NOMO-1 (cell line): ENCODE measurements around the gene TSPAN18.

Experiments used
- DNase-seq, 2 experiments: peaks; one replicate each; lab custom pipeline; 2025; ENCODE audit not compliant: unreplicated experiment in 2 of 2; lab: John Stamatoyannopoulos, UW

The TSPAN18 gene

DNA sequence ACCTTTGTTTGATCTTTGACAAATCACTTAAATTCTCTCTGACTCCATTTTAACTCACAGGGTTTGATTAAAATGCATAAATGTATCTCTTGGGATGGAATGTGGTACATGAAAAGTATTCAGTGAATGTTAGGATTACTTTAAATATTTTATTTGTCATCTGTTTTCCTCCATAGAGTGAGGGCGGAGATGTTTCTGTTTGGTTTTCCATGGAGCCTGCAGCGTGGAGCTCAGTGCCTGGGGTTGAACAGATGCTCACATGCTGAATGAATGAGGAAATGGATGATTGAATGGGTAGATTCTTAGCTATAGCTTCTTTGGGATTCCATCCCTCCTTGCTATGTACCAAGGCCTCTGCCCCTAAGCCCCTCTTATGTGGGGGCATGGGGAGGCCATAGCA lies 10.0 kb downstream of the TSPAN18 start:
- no peak for DNase-seq

DNA sequence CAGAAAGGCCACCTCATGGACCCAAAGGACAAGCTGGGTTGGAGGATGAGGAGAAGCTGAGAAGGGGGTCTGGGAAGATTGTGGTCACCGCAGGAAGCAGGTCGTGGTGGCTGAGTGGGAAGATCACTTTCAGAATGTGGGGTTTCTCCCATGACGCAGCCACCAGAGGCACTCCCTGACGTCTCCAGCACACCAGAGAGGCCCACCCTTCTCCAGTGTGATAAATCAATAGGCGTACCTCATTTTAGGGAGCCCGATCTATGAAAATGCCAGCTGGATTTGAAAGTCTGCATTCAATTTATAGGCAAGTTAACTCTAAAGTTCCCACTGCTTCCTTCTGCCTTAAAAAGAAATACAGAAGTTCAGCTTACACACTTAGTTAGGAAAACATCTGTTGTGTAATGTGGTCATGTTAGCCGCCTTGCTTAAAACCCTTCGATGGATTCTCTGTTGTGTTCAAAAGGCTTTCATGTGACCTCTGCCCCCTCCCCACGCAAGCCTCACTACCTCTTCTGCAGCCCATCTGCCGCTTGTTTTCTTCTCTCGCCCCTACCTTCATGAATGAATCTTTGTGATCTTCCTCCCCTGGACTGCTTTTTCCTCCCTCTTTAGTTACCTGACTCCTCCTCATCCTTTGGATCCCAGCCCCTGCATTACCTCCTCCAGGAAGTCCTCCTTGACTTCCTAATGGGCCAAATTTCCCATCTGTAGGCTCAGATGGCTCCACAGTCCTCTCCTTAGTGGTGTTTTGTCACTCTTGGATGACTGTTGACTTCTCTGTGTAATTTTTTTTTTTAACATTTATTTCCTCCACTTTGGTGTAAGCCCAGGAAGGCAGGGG lies 10.7 kb downstream of the TSPAN18 start:
- peak; percentile 28 to 33 for DNase-seq

- no peak for DNase-seq
Observed at GRCh38 chr11:44738791-44739190, 12.0 kb downstream of the TSPAN18 start.

DNA sequence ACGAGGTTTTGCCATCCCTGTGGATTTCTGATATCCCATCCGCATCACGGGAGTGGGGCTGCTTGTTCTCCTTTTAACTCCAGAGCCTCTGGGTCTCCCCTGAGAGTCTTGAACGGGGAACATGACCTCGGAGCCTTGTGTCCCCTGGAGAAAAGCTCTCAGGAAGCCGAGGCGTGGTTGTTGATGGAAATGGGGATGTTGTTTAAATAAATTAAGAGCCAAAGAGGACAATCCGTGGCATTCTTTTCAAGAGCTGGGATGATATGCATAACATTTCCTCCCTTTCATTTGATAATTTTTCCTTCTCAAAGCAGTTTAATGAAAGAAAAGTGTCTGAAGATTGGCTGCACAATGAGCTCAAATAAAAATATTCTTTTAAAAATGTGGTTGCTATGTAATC lies 14.2 kb downstream of the TSPAN18 start:
- no peak for DNase-seq

DNA sequence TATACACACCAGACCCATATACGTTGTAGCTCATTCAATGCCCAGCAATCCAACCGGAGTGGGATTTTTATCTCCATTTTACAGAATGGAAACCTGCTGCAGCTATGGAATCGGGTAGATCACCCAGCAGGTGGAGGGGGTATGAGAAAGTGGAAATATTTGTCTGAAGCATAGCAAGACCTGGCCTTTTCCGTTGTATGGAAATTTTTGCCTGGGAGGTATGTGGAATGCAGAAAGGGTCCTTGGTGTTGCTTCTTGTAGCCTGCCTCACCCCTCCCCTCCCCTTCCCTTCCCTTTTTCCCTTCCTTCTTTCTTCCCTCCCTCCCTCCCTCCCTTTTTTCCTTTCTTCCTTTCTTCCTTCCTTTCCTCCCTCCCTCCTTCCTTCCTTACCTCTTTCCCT lies 15.2 kb downstream of the TSPAN18 start:
- DNase-seq: no peak

DNA sequence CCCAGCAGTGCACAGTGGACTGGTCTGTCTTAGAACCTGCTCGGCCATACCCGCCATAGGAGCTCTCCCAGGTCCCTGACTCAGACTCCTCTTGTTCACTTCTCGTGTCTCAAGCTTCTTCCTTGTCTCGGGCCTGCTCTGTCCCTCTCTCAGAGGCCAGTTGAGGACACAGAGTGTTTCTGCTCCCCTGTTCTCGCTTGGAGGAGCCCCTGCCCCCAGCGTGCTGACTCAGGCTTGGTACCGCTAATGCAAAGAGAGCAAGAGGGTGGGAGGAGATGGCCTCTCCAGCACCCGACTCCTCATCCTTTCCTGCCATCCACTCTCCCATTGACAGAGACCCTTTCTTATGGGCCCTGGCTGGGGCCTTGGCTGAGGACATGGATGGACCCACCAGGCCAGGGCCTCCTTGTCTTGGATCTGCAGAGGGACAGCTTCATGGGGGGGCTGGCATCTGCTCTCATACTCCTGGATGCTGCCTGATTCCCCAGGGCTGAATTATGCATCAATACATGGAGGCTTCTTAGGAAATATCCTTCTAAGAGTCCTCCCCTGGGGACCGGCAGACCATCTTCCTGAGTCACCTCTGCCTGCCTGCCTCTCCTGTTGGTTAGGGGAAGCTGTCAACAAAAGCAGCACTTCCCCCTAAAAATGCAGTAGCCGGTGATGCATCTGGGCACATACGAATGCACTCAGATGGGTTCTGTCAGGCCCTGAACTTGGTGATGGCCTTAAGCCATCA lies 15.9 kb downstream of the TSPAN18 start:
- DNase-seq: no peak

DNA sequence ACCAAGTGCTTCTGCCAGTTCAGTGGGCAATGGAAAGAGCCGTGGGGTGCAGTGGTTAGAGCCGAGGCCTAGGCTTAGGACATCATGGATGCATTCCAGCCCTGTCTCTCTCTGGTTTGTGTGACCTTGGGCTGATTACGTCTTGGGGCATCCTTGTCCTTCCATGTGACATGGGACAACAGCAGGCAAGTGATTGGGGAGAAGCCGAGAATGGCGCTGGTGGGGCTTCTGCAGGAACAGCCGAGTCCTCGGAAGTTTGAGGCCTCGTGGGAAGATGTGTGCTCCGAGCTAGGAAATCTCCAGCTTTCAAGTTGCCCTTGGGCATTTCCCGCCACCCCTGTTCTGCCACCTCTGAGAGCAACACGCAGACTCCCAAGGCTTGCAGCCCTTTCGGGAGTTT lies 16.6 kb downstream of the TSPAN18 start:
- DNase-seq: no peak

DNA sequence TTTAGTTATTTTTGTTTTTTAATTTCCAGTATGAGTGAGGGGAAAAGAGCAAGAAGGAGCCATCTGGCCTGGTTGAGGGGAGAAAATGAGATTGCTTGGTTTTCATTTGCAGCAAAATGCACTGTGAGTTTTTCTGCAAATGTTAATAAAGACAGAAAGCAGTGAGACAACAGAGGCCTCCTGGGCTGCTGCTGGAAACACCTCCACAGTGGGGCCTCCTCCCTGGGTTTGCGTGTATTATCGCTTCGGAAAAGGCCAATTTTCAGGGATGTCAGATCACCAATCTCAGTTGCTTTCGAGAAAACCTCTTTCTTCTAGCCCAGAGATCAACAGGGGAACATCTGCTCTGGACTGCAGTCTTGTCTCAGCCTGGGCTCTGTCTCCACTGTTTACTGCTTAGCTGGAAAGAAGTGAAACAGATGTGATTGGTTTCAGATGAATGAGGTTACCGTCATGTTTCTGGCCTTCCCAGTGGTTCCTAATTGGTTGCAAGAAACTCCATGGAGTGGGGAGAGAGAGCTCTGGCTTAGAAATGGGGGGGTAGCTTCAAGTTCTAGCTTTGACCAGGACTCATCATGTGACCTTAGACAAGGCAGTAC lies 17.3 kb downstream of the TSPAN18 start:
- DNase-seq: no peak

GRCh38 chr11:44746894-44747293 lies 20.1 kb downstream of the TSPAN18 start:
- DNase-seq: no peak

- no peak for DNase-seq
Observed at GRCh38 chr11:44747316-44747715, 20.6 kb downstream of the TSPAN18 start.

DNA sequence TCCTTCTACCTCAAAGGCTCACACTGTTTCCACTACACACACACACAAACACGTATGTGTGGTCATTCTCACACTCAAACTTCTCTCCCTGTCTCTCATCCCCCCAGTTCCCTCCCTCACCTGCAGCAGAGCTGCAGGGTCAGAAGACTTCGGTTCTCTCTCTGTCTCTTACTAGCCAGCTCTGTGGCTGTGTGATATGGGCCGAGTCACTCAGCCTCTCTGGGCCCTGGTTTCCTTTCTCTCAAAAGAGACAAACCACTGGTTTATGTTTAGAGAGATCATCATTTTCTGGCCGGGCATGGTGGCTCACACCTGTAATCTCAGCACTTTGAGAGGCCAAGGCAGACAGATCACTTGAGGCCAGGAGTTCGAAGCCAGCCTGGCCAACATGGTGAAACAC lies 21.1 kb downstream of the TSPAN18 start:
- DNase-seq: no peak

DNA sequence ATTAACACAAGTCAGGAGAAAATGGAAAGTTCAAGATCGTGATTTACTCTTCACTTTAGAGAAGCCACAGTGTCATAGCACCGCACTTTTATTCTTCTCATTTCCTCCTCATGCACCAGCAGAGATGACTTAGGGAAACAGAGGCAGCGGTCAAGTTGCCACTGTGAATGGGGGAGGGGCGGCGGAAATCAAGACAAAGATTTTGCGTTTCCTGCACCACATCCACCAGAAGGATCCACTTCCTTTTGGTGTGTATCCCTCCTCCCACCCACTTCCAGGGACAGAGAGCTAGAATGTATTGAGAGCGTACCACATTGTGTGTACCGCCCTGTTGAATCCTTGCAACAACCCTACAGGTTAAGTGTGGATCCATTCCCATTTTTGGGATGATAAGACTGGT lies 21.8 kb downstream of the TSPAN18 start:
- no peak for DNase-seq

DNA sequence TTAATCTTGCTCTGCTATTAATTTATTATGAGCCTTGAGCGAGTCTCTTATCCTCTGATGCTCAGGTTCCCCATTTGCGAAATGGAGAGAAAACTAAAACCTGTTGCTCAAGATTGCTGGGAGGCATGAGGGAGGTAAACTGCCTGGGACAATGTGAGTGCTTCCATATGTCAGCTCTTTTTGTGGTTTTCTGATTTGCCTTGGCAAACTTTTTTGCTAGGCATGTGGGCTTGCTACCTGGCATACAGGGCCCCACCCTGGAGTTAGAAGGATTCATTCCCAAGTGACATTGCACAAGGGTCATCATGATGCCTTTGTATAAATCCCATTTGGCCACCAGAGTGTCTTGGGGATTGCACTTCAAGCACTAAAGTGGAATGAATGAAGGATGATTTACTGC lies 22.4 kb downstream of the TSPAN18 start:
- no peak for DNase-seq

- DNase-seq: no peak
Observed at GRCh38 chr11:44750551-44751465, 24.0 kb downstream of the TSPAN18 start.

- DNase-seq: no peak
Observed at GRCh38 chr11:44752300-44752699, 25.5 kb downstream of the TSPAN18 start.

DNA sequence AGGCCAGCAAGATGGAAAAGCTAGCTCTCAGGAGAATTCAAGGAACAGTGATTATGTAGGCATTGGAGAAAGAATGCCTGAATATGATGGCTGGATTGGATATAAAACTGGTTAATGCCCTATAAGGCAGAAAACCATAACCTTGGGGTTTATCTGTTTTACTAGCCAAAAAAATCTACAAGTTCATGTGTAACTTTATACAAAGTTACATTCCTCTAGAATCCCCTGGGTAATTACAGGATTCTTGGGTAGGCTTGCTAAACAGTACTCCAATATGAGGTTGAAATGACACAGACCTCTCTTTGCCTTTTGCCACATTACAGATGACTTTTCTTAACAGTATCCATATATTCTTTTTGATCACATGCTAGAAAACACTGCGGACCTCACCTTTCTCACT lies 26.0 kb downstream of the TSPAN18 start:
- DNase-seq: no peak

DNA sequence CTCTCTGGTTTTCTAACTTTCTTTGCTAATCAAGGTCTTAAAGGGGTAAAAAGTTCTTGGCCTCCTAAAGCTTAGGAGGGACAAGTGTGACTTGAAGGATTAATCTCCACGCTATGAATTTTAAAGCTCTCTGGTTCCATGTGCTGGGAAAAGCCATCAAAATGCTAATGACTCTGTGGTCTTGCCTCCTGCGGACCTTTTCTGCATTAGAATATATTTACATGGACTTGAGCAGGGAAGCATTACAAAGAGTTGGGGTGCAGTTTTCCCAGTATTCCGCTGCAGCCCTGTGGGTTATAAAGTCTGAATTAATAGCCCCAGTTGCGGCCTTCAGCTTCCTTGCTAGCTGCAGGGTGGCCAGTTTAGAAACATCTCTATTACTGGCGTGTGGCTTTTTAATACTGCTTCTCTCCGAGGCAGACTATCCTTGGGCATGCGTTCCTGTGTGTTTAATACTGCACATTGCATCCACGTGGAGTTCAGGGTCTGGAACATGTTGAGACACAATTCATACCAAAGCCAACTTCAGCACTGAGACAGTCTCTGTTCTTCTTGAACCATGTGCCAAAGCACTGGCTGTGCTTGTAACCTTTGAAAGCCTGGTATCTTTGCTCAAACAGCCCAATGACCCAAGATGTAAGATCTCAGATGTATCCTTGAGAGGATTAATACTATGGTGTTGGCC lies 27.3 kb downstream of the TSPAN18 start:
- no peak for DNase-seq

GRCh38 chr11:44754876-44755555 lies 28.3 kb downstream of the TSPAN18 start:
- DNase-seq: no peak
